OCI-LY3 (cell line): ENCODE measurements around the gene CTPS1.

Source experiments
- H2AFZ ChIP-seq: fragments of 200-600, 300-600 bp; shearing (Covaris generic); 2 replicates; pipeline ENCODE4 v1.6.0; 2014; ENCODE audit warnings: antibody characterized with exemption, low read depth, low read length
- H3K27ac ChIP-seq: fragments of 200-600, 300-600 bp; sonication (generic); 2 replicates; pipeline ENCODE4 v1.5.1; 2014; ENCODE audit warnings: mild to moderate bottlenecking, low read length, moderate library complexity, mixed read lengths
- H3K27me3 ChIP-seq: fragments of 200-600, 300-600 bp; sonication (generic); 2 replicates; pipeline ENCODE4 v1.6.1; 2014; ENCODE audit warnings: low read depth, low read length, mixed read lengths
- H3K36me3 ChIP-seq: fragments of 200-600, 300-600 bp; sonication (generic); replicated peaks from 2 replicates; pipeline ENCODE3; 2014; ENCODE audit warnings: low read depth, low read length, mixed read lengths
- H3K4me1 ChIP-seq: fragments of 300-600, 200-600 bp; sonication (generic); 2 replicates; pipeline ENCODE4 v1.6.1; 2014; ENCODE audit warnings: low read length, mixed read lengths
- H3K4me2 ChIP-seq: fragments of 200-600, 300-600 bp; sonication (generic); 2 replicates; pipeline ENCODE4 v1.6.1; 2014; ENCODE audit warnings: low read length, mixed read lengths
- H3K4me3 ChIP-seq: fragments of 300-600, 200-600 bp; sonication (generic); 2 replicates; pipeline ENCODE4 v1.5.1; 2014; ENCODE audit warnings: antibody characterized with exemption, mild to moderate bottlenecking, low read length, moderate library complexity
- H3K79me2 ChIP-seq: fragments of 300-600, 200-600 bp; shearing (Covaris generic); 2 replicates; pipeline ENCODE4 v1.6.1; 2014; ENCODE audit warnings: mild to moderate bottlenecking, low read length, mixed read lengths
- H3K9ac ChIP-seq: fragments of 300-600, 200-600 bp; shearing (Covaris generic); 2 replicates; pipeline ENCODE4 v1.6.0; 2014; ENCODE audit warnings: mild to moderate bottlenecking, low read length, moderate library complexity
- H3K9me3 ChIP-seq: fragments of 200-600, 300-600 bp; shearing (Covaris generic); 2 replicates; pipeline ENCODE4 v1.6.1; 2014; ENCODE audit warnings: low read length, mixed read lengths; ENCODE audit not compliant: insufficient read depth
- H4K20me1 ChIP-seq: fragments of 200-600, 300-600 bp; sonication (generic); 2 replicates; pipeline ENCODE4 v1.6.1; 2016; ENCODE audit warnings: low read length, mixed read lengths; ENCODE audit not compliant: insufficient read depth
- EZH2phosphoT487 ChIP-seq: fragments of 200-600 bp; shearing (Covaris generic); IDR thresholded peaks from 2 replicates; pipeline ENCODE4 v1.6.1; 2018; ENCODE audit warnings: antibody characterized with exemption, mixed run types, low read depth
- TF ChIP-seq, protein P1 (sequence below): fragments of 200-600, 300-600 bp; sonication (generic); IDR thresholded peaks from 2 replicates; pipeline ENCODE4 v1.5.1; 2014; ENCODE audit warnings: antibody characterized with exemption, low read length, low read depth

Gene CTPS1, protein sequence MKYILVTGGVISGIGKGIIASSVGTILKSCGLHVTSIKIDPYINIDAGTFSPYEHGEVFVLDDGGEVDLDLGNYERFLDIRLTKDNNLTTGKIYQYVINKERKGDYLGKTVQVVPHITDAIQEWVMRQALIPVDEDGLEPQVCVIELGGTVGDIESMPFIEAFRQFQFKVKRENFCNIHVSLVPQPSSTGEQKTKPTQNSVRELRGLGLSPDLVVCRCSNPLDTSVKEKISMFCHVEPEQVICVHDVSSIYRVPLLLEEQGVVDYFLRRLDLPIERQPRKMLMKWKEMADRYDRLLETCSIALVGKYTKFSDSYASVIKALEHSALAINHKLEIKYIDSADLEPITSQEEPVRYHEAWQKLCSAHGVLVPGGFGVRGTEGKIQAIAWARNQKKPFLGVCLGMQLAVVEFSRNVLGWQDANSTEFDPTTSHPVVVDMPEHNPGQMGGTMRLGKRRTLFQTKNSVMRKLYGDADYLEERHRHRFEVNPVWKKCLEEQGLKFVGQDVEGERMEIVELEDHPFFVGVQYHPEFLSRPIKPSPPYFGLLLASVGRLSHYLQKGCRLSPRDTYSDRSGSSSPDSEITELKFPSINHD

DNA sequence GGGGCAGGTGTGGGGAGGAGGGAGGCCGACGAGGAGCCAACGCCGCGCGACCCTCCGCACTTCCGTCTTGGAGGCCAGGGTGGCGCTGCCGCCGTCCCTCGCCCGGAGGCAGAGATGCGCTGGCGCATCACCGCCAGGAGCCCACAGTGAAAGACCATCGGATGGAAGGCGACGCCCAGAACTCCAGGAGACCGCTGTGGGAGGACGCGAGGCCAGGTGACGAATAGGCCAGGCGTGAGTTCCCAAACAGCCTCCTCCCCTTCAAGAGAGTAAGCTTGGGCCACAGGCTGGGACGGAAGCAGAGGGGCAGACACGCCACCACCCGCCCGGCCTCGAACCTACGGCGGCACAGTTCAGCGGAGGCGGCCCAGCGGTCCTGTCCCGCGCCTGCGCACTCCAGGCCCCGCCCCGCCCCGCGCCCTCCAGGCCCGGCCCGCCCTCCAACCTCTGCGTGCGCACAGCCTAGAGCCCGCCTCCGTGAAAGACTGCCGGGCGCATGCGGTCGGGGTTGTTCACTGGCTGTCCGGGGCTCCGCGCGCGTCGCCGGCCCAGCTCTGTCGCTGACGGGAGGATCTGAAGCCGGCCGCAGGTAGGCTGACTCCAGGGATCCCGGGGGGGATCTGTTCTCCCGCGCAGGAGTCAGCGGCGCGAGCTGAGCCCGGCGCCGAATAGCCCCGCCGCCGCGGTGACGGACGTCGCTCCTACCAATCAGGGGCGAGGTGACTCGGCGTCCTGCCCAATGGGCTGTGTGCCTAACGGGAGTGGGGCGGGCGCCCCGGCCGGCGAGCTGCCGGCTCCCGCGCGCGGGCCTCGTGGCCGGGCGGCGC, at the start of gene CTPS1:
Gene CTPS1, plus strand, starts transcription at position 456 of the 827 bp plus-strand sequence. CDS start 3,595 bp downstream, outside the sequence.
- Histone ChIP-seq H3K27ac (peak within 1 kb of the TSS; percentile 82), H4K20me1 (peaks cover 15% of the 10 kb centered on the region), H3K4me2 (peak within 1 kb of the TSS; percentile 99), H3K79me2 (peaks cover 51% of the 10 kb centered on the region), H3K4me3 (peak within 1 kb of the TSS; percentile 94), H3K27me3 (no peaks in the 10 kb centered on the region), H3K36me3 (peaks cover 17% of the 10 kb centered on the region), H2AFZ (peak within 1 kb of the TSS; percentile 87), H3K9me3 (no peaks in the 10 kb centered on the region), H3K4me1 (peaks cover 17% of the 10 kb centered on the region), H3K9ac (peak within 1 kb of the TSS; percentile 90)
- no peak for TF ChIP-seq EZH2phosphoT487
- TF ChIP-seq, protein P1, sequence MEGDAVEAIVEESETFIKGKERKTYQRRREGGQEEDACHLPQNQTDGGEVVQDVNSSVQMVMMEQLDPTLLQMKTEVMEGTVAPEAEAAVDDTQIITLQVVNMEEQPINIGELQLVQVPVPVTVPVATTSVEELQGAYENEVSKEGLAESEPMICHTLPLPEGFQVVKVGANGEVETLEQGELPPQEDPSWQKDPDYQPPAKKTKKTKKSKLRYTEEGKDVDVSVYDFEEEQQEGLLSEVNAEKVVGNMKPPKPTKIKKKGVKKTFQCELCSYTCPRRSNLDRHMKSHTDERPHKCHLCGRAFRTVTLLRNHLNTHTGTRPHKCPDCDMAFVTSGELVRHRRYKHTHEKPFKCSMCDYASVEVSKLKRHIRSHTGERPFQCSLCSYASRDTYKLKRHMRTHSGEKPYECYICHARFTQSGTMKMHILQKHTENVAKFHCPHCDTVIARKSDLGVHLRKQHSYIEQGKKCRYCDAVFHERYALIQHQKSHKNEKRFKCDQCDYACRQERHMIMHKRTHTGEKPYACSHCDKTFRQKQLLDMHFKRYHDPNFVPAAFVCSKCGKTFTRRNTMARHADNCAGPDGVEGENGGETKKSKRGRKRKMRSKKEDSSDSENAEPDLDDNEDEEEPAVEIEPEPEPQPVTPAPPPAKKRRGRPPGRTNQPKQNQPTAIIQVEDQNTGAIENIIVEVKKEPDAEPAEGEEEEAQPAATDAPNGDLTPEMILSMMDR, result peak; percentile 32

DNA sequence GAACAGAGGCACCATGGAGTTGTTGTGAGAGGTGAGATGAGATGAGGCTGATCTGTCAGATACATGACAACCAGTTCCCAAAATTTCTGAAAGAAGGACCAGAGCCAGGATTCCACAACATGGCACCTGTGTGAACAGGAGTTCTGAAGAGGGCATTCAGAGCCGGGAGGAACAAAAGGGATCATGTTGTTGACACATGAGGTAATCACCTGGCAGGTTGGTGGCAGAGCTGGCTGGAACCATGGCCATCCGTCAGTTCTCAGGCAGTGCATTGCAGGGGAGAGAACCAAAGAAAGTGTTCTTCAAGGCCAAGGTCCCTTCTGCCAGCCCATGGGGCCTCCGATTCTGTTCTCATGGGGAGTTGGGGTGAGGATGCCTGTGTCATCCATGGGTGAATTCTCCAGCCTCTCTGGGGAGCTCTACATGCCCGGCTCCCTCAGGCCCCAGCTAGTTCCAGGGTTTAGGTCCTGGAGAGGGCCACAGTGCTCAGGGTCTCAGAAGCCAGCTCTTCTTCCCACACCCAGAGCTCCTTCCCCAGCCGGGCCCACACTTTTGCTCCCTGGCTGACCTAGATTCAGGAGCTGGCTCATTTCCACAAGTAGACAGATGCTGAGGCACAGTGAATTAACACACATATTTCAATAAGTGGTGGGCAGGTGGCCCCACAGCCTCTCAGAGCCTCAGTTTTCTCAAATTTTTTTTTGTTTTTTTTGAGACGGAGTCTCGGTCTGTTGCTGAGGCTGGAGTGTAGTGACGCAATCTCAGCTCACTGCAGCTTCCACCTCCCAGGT, 49.1 kb upstream of the CTPS1 start:
- H3K9me3 ChIP-seq, result no peaks in the 10 kb centered on the region
- H3K4me1 ChIP-seq, result peaks cover 34% of the 10 kb centered on the region
- H4K20me1 ChIP-seq, result no peaks in the 10 kb centered on the region
- TF ChIP-seq EZH2phosphoT487, result no peak
- TF ChIP-seq, protein P1, result no peak
- H3K9ac ChIP-seq, result no peak overlapping the region
- H3K27ac ChIP-seq, result no peak overlapping the region
- no peaks in the 10 kb centered on the region for H3K36me3 ChIP-seq
- H2AFZ ChIP-seq, result no peak overlapping the region
- no peak overlapping the region for H3K4me3 ChIP-seq
- no peaks in the 10 kb centered on the region for H3K27me3 ChIP-seq
- no peak overlapping the region for H3K4me2 ChIP-seq
- H3K79me2 ChIP-seq, result no peaks in the 10 kb centered on the region

DNA sequence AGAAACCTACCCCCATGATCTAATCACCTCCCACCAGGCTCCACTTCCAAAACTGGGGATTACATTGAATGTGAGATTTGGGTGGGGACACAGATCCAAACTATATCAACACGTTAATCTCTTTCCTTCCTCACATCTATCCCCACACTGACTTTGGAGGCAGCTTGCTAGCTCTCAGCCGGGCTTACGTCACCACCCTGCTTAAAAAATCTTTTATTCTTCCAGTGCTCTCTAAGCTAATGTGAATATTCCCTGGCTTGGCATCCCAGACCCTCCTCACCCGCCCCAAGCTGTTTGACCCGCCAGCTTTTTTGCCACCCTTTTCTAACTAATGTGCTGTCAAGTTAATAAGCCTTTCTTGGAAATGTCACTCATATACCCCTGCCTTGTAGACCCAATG, 47.9 kb upstream of the CTPS1 start:
- no peaks in the 10 kb centered on the region for H3K79me2 ChIP-seq
- no peak overlapping the region for H3K9ac ChIP-seq
- H3K9me3 ChIP-seq, result no peaks in the 10 kb centered on the region
- no peak overlapping the region for H3K27ac ChIP-seq
- peaks cover 29% of the 10 kb centered on the region for H3K4me1 ChIP-seq
- H3K4me2 ChIP-seq, result no peak overlapping the region
- no peaks in the 10 kb centered on the region for H3K27me3 ChIP-seq
- no peak overlapping the region for H3K4me3 ChIP-seq
- no peaks in the 10 kb centered on the region for H3K36me3 ChIP-seq
- TF ChIP-seq, protein P1, result no peak
- no peak for TF ChIP-seq EZH2phosphoT487
- H4K20me1 ChIP-seq, result no peaks in the 10 kb centered on the region
- no peak overlapping the region for H2AFZ ChIP-seq
